Measurements from ENCODE around the gene ARHGEF2. TPM values are rescaled to one million over a fixed set of nuclear protein-coding genes. Genes with fewer than 3 reads are reported as not detected.
A peak's percentile ranks its signal among the peaks of the same experiment; 100 is the strongest.

ARHGEF2 gene
- total and polyA plus RNA-seq, 2 of the 13 experiments (the other 11 are each of a cell fraction or from before 2014, with no cell fraction given), result 16.1 to 32.1 TPM

DNA sequence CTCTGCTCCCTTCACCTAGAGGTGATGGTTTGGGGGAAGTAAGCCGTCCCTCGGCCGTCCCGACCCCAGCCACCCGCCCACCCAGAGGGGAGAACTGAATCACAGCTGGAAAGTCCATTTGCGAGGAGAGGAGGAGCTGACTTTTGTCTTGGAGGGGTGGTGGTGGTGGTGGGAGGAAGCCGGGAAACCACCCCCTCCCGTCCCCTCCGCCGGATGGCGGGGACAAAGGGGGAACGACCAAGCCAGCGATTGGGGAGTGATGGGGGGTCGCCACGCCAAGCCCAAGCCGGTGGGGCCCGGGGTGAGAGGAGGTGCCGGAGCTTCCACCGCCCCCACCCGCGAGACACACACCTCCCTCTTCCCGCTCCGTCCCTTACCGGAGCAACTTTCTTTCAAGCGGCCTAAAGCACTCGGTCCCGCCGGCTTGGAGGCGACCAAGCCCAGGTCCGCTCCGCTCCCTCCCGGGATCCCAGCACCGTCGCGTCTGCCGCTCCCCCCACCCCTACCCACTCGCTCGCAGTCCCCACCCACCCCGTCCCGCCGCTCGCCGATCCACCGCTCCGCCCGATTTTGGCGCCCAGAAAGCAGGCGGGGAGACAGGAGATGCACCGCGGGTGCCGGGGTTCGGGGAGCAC lies 540 bp downstream of the ARHGEF2 start (continued):
- TF ChIP-seq ZNF766 (CRISPR knock-in tag; IDR thresholded peaks at IDR 0.05; ENCODE audit: borderline replicate concordance), result no peak
- TF ChIP-seq TP53 (CRISPR knock-in tag; conservative IDR thresholded peaks at IDR 0.05), result no peak
- TF ChIP-seq, protein P1, sequence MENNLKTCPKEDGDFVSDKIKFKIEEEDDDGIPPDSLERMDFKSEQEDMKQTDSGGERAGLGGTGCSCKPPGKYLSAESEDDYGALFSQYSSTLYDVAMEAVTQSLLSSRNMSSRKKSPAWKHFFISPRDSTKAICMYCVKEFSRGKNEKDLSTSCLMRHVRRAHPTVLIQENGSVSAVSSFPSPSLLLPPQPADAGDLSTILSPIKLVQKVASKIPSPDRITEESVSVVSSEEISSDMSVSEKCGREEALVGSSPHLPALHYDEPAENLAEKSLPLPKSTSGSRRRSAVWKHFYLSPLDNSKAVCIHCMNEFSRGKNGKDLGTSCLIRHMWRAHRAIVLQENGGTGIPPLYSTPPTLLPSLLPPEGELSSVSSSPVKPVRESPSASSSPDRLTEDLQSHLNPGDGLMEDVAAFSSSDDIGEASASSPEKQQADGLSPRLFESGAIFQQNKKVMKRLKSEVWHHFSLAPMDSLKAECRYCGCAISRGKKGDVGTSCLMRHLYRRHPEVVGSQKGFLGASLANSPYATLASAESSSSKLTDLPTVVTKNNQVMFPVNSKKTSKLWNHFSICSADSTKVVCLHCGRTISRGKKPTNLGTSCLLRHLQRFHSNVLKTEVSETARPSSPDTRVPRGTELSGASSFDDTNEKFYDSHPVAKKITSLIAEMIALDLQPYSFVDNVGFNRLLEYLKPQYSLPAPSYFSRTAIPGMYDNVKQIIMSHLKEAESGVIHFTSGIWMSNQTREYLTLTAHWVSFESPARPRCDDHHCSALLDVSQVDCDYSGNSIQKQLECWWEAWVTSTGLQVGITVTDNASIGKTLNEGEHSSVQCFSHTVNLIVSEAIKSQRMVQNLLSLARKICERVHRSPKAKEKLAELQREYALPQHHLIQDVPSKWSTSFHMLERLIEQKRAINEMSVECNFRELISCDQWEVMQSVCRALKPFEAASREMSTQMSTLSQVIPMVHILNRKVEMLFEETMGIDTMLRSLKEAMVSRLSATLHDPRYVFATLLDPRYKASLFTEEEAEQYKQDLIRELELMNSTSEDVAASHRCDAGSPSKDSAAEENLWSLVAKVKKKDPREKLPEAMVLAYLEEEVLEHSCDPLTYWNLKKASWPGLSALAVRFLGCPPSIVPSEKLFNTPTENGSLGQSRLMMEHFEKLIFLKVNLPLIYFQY (CRISPR knock-in tag; IDR thresholded peaks at IDR 0.05; ENCODE audit: borderline replicate concordance), result no peak
- TF ChIP-seq KLF16 (CRISPR knock-in tag; IDR thresholded peaks at IDR 0.05), result no peak
- TF ChIP-seq, protein P2, sequence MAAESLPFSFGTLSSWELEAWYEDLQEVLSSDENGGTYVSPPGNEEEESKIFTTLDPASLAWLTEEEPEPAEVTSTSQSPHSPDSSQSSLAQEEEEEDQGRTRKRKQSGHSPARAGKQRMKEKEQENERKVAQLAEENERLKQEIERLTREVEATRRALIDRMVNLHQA (CRISPR knock-in tag; IDR thresholded peaks at IDR 0.05), result no peak
- TF ChIP-seq HIVEP1 (CRISPR knock-in tag; IDR thresholded peaks at IDR 0.05), result 0 out of 2 replicates have a peak, but pooled peaks have one; percentile 35
- TF ChIP-seq, protein P3, sequence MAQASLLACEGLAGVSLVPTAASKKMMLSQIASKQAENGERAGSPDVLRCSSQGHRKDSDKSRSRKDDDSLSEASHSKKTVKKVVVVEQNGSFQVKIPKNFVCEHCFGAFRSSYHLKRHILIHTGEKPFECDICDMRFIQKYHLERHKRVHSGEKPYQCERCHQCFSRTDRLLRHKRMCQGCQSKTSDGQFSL (CRISPR knock-in tag; IDR thresholded peaks at IDR 0.05), result no peak
- TF ChIP-seq, protein P4, sequence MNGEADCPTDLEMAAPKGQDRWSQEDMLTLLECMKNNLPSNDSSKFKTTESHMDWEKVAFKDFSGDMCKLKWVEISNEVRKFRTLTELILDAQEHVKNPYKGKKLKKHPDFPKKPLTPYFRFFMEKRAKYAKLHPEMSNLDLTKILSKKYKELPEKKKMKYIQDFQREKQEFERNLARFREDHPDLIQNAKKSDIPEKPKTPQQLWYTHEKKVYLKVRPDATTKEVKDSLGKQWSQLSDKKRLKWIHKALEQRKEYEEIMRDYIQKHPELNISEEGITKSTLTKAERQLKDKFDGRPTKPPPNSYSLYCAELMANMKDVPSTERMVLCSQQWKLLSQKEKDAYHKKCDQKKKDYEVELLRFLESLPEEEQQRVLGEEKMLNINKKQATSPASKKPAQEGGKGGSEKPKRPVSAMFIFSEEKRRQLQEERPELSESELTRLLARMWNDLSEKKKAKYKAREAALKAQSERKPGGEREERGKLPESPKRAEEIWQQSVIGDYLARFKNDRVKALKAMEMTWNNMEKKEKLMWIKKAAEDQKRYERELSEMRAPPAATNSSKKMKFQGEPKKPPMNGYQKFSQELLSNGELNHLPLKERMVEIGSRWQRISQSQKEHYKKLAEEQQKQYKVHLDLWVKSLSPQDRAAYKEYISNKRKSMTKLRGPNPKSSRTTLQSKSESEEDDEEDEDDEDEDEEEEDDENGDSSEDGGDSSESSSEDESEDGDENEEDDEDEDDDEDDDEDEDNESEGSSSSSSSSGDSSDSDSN (CRISPR knock-in tag; IDR thresholded peaks at IDR 0.05), result peak; percentile 48; the same call in 1 of the 2 replicates
- no peak for TF ChIP-seq ZNF263 (CRISPR knock-in tag; IDR thresholded peaks at IDR 0.05)
- no peak for TF ChIP-seq CEBPB (IDR thresholded peaks at IDR 0.05; ENCODE audit: borderline replicate concordance, low read depth, low read length)
- TF ChIP-seq RFX3 (CRISPR knock-in tag; IDR thresholded peaks at IDR 0.05), result no peak
- TF ChIP-seq EP300 (IDR thresholded peaks at IDR 0.05; ENCODE audit: low read depth in 2 of 2, low read length in 2 of 2), result no peak
- TF ChIP-seq EP300 (CRISPR knock-in tag; IDR thresholded peaks at IDR 0.05; ENCODE audit: borderline replicate concordance), result no peak
- TF ChIP-seq, protein P5, sequence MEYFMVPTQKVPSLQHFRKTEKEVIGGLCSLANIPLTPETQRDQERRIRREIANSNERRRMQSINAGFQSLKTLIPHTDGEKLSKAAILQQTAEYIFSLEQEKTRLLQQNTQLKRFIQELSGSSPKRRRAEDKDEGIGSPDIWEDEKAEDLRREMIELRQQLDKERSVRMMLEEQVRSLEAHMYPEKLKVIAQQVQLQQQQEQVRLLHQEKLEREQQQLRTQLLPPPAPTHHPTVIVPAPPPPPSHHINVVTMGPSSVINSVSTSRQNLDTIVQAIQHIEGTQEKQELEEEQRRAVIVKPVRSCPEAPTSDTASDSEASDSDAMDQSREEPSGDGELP (IDR thresholded peaks at IDR 0.05; ENCODE audit: borderline replicate concordance, low read depth), result no peak
- no peak; the same call in 1 of the 2 replicates for TF ChIP-seq KDM5B (CRISPR knock-in tag; IDR thresholded peaks at IDR 0.05; ENCODE audit: borderline replicate concordance)
- TF ChIP-seq PHB2 (IDR thresholded peaks at IDR 0.05; ENCODE audit: partially characterized antibody), result no peak
- TF ChIP-seq ZNF552 (CRISPR knock-in tag; IDR thresholded peaks at IDR 0.05; ENCODE audit: borderline replicate concordance), result no peak
- TF ChIP-seq, protein P6, sequence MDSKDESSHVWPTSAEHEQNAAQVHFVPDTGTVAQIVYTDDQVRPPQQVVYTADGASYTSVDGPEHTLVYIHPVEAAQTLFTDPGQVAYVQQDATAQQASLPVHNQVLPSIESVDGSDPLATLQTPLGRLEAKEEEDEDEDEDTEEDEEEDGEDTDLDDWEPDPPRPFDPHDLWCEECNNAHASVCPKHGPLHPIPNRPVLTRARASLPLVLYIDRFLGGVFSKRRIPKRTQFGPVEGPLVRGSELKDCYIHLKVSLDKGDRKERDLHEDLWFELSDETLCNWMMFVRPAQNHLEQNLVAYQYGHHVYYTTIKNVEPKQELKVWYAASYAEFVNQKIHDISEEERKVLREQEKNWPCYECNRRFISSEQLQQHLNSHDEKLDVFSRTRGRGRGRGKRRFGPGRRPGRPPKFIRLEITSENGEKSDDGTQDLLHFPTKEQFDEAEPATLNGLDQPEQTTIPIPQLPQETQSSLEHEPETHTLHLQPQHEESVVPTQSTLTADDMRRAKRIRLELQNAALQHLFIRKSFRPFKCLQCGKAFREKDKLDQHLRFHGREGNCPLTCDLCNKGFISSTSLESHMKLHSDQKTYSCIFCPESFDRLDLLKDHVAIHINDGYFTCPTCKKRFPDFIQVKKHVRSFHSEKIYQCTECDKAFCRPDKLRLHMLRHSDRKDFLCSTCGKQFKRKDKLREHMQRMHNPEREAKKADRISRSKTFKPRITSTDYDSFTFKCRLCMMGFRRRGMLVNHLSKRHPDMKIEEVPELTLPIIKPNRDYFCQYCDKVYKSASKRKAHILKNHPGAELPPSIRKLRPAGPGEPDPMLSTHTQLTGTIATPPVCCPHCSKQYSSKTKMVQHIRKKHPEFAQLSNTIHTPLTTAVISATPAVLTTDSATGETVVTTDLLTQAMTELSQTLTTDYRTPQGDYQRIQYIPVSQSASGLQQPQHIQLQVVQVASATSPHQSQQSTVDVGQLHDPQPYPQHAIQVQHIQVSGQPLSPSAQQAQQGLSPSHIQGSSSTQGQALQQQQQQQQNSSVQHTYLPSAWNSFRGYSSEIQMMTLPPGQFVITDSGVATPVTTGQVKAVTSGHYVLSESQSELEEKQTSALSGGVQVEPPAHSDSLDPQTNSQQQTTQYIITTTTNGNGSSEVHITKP (CRISPR knock-in tag; IDR thresholded peaks at IDR 0.05; ENCODE audit: low read depth), result no peak

Measured in HepG2 (cell line).